HCT116 (cell line): ENCODE measurements around the gene KIRREL1. TPM values are rescaled to one million over a fixed set of nuclear protein-coding genes. Genes with fewer than 3 reads are reported as not detected.

Source experiments
- ATAC-seq: fragments of 200-7000 bp; cut with Tn5 transposase; 2 replicates; pipeline ENCODE4 v1.9.1; 2020; ENCODE audit warnings: mild to moderate bottlenecking, moderate library complexity
- BruUV-seq: library from RNA; stranded (reverse); fragments of 400-500 nt; replicated peaks from 2 replicates; lab custom pipeline; 2021; lab: Mats Ljungman, UMichigan
- CTCF ChIA-PET: fragments of 300-600 bp; sonication (Branson Sonifier 250); formaldehyde crosslinking; loops from one replicate; lab custom pipeline; 2021; ENCODE audit warnings: antibody characterized with exemption; lab: Charles Lee
- POLR2A ChIA-PET: fragments of 300-600, 350-600 bp; sonication (Branson Sonifier 250); formaldehyde crosslinking; loops from one replicate; lab custom pipeline; 2021; ENCODE audit warnings: antibody characterized with exemption; lab: Charles Lee
- RAD21 ChIA-PET, 2 experiments: fragments of 300-600 bp; sonication (Branson Sonifier 250); formaldehyde crosslinking; loops; one replicate each; lab custom pipeline; 2023; ENCODE audit warnings: low total read pairs in 2 of 2; ENCODE audit not compliant: uncharacterized antibody in 2 of 2, unreplicated experiment in 2 of 2, low non-redundant PET in 1 of 2; lab: Charles Lee
- DNase-seq: peaks from one replicate; pipeline ENCODE4 v3.0.0-alpha.2; 2010; ENCODE audit warnings: low read depth, low spot score
- H2AFZ ChIP-seq: fragments of 200-600 bp; shearing (Covaris generic), sonication (generic); 2 replicates; pipeline ENCODE4 v1.6.1; 2017; ENCODE audit warnings: low read depth, mixed run types, mixed read lengths, antibody characterized with exemption, low read length; ENCODE audit not compliant: poor library complexity, severe bottlenecking
- H3K27ac ChIP-seq: 2 replicates; pipeline ENCODE4 v1.5.1; 2012; ENCODE audit warnings: low read depth, low read length
- H3K27me3 ChIP-seq: fragments of 200-600 bp; sonication (generic); 2 replicates; pipeline ENCODE4 v1.6.1; 2016; ENCODE audit warnings: mixed run types, low read length, mixed read lengths; ENCODE audit not compliant: insufficient read depth
- H3K36me3 ChIP-seq, 2 experiments: fragments of 200-500 bp in 1 of 2; fragments of 200-600 bp in 1 of 2; sonication (Bioruptor generic) in 1 of 2; sonication (generic) in 1 of 2; 2 replicates each; pipeline versions ENCODE4 v1.5.1 to v1.6.1; 2014 to 2016; ENCODE audit warnings: low read length in 2 of 2, inconsistent platforms in 1 of 2, mixed read lengths in 1 of 2, mixed run types in 1 of 2; ENCODE audit not compliant: insufficient read depth in 2 of 2, control insufficient read depth in 1 of 2
- H3K4me1 ChIP-seq, 2 experiments: fragments of 200-600 bp in 1 of 2; sonication (generic) in 1 of 2; 2 replicates each; pipeline versions ENCODE4 v1.5.1 to v1.6.1; 2012 to 2017; ENCODE audit warnings: low read length in 2 of 2, inconsistent platforms in 1 of 2, mild to moderate bottlenecking in 1 of 2, mixed read lengths in 1 of 2, mixed run types in 1 of 2, moderate library complexity in 1 of 2; ENCODE audit not compliant: insufficient read depth in 2 of 2, control insufficient read depth in 1 of 2
- H3K4me2 ChIP-seq: fragments of 200-600 bp; sonication (generic); 2 replicates; pipeline ENCODE4 v1.6.1; 2017; ENCODE audit warnings: mixed run types, low read length, mixed read lengths
- H3K4me3 ChIP-seq, 2 experiments: fragments of 200-600 bp in 1 of 2; sonication (generic) in 1 of 2; replicated peaks in 1 of 2; 2 replicates each; pipeline ENCODE4 v1.5.1; 2011 to 2016; ENCODE audit warnings: low read length in 2 of 2, control low read depth in 1 of 2, low read depth in 1 of 2, mild to moderate bottlenecking in 1 of 2, mixed read lengths in 1 of 2, mixed run types in 1 of 2
- H3K79me2 ChIP-seq: fragments of 200-600 bp; sonication (generic); 2 replicates; pipeline ENCODE4 v1.6.1; 2017; ENCODE audit warnings: mild to moderate bottlenecking, mixed run types, low read length, moderate library complexity, mixed read lengths; ENCODE audit not compliant: insufficient read depth
- H3K9ac ChIP-seq: fragments of 200-600 bp; sonication (generic); 2 replicates; pipeline ENCODE4 v1.6.1; 2016; ENCODE audit warnings: low read length, mixed read lengths
- H3K9me2 ChIP-seq: fragments of 200-600 bp; sonication (generic), shearing (Covaris generic); 2 replicates; pipeline ENCODE4 v1.6.1; 2017; ENCODE audit warnings: mixed run types, mild to moderate bottlenecking, moderate library complexity; ENCODE audit not compliant: insufficient read depth
- H3K9me3 ChIP-seq, 2 experiments: fragments of 200-500 bp in 1 of 2; fragments of 200-600 bp in 1 of 2; sonication (Bioruptor generic) in 1 of 2; sonication (generic) in 1 of 2; 2 replicates each; pipeline ENCODE4 v1.6.1; 2014 to 2017; ENCODE audit warnings: low read length in 2 of 2, mixed read lengths in 2 of 2, inconsistent platforms in 1 of 2, low read depth in 1 of 2, mild to moderate bottlenecking in 1 of 2, mixed run types in 1 of 2, moderate library complexity in 1 of 2; ENCODE audit not compliant: control insufficient read depth in 1 of 2, insufficient read depth in 1 of 2
- H4K20me1 ChIP-seq: fragments of 200-600 bp; sonication (generic), shearing (Covaris generic); 2 replicates; pipeline ENCODE4 v1.6.1; 2017; ENCODE audit warnings: mixed run types, mild to moderate bottlenecking, moderate library complexity; ENCODE audit not compliant: insufficient read depth
- JUND ChIP-seq: IDR thresholded peaks from 2 replicates; pipeline ENCODE4 v1.6.1; 2012
- RAD21 ChIP-seq: IDR thresholded peaks from 2 replicates; pipeline ENCODE4 v1.6.1; 2012; ENCODE audit warnings: low read depth, mild to moderate bottlenecking
- SIN3A ChIP-seq: IDR thresholded peaks from 2 replicates; pipeline ENCODE4 v1.6.1; 2012; ENCODE audit warnings: low read depth
- SP1 ChIP-seq: IDR thresholded peaks from 2 replicates; pipeline ENCODE4 v1.6.1; 2012; ENCODE audit warnings: low read depth
- TCF7L2 ChIP-seq: IDR thresholded peaks from 2 replicates; pipeline ENCODE4 v1.7.0; 2011; ENCODE audit warnings: borderline replicate concordance, inconsistent platforms; ENCODE audit not compliant: insufficient read depth, insufficient read length; ENCODE audit errors: extremely low read depth
- ZNF274 ChIP-seq: fragments of 200-500 bp; sonication (Bioruptor generic); IDR thresholded peaks from 2 replicates; pipeline ENCODE4 v1.6.1; 2014; ENCODE audit warnings: mild to moderate bottlenecking, low read depth, low read length, inconsistent platforms
- intact Hi-C: fragments of 100-400 bp; cut with micrococcal nuclease; formaldehyde crosslinking; loops from 2 replicates; pipeline ENCODE4 v1.10.0; 2022
- total RNA-seq: library from RNA; stranded (reverse); gene quantifications from one replicate; pipeline ENCODE4 v1.2.1, GENCODE V29; 2021; ENCODE audit not compliant: unreplicated experiment
- TF ChIP-seq, protein P1 (sequence below), 3 experiments: fragments of 200-600 bp in 1 of 3; sonication (generic) in 1 of 3; IDR thresholded peaks in 2 of 3; conservative IDR thresholded peaks in 1 of 3; 2 replicates each; pipeline ENCODE4 v1.5.1; 2012 to 2017; ENCODE audit warnings: low read depth in 2 of 3, low read length in 2 of 3, antibody characterized with exemption in 1 of 3, borderline replicate concordance in 1 of 3, control low read depth in 1 of 3, mild to moderate bottlenecking in 1 of 3, mixed read lengths in 1 of 3, mixed run types in 1 of 3, moderate library complexity in 1 of 3; ENCODE audit not compliant: insufficient read depth in 1 of 3

KIRREL1 gene
- total RNA-seq, 1 experiment from 2014 or later: 20.0 TPM

DNA sequence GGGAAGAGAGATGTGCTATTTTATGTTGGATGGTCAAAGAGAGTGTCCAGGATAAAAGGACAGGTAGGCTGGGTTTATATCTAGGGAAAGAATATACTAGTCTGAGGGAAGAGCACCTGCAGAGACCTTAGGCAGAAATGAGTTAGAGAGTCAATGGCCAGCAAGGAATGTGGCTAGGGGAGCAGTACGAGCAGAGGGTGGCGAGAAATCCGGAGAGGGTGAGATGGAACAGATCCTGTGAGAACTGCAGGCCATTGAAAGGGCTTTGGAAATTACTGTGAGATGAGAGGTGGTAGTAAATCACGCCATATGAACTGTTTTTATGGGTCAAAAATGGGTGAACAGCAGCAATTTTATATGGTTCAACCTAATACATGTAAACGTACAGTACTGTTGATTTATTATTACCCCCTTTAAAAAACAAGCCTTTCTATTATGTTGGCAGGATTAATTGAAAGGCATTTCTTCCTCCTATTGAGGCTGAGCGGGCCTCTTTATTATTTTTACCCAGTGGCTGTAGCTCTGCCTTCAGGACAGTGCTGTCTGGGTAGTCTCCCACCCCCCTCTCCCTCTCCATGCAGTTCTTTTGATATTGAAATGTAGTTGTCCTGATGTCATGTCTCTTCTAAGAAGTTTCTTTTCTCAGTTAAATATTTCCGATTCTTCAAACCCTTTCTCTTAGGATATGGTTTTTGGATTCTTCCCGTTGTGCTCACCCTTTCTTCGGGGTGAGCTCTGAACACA lies 112.1 kb downstream of the KIRREL1 start (continued):
- TF ChIP-seq, protein P1, sequence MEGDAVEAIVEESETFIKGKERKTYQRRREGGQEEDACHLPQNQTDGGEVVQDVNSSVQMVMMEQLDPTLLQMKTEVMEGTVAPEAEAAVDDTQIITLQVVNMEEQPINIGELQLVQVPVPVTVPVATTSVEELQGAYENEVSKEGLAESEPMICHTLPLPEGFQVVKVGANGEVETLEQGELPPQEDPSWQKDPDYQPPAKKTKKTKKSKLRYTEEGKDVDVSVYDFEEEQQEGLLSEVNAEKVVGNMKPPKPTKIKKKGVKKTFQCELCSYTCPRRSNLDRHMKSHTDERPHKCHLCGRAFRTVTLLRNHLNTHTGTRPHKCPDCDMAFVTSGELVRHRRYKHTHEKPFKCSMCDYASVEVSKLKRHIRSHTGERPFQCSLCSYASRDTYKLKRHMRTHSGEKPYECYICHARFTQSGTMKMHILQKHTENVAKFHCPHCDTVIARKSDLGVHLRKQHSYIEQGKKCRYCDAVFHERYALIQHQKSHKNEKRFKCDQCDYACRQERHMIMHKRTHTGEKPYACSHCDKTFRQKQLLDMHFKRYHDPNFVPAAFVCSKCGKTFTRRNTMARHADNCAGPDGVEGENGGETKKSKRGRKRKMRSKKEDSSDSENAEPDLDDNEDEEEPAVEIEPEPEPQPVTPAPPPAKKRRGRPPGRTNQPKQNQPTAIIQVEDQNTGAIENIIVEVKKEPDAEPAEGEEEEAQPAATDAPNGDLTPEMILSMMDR (IDR thresholded peaks at IDR 0.05 in 2 of 3, conservative IDR thresholded peaks at IDR 0.05 in 1 of 3; ENCODE audit: borderline replicate concordance in 1 of 3, insufficient read depth in 1 of 3, low read depth in 2 of 3, low read length in 2 of 3): no peak
- no peak for TF ChIP-seq RAD21

DNA sequence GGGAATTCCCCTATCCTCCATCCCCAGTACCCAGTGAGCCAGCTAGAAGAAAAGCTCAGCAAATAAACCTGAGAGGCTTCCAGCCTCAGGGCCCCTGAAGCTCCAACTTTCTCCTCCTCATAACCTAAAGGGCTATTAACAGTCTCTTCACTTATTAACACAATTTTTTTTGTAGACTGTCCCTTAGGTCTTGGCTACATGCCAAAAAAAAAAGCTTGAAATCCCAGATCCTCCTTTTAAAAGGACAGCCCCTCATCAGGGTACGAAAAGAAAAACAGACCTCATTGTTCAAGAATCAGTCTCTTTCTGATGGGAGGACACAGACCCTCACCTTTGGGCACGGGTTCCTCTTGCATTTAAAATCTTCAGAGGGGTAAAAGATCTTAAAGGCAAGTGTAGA lies 114.5 kb downstream of the KIRREL1 start:
- DNase-seq: no peak
- Histone ChIP-seq H3K9ac (no peak overlapping the region), H3K4me3 (no peak overlapping the region), H3K9me2 (no peaks in the 10 kb centered on the region), H4K20me1 (no peaks in the 10 kb centered on the region), H2AFZ (no peak overlapping the region), H3K4me2 (no peak overlapping the region), H3K27ac (no peak overlapping the region), H3K27me3 (no peaks in the 10 kb centered on the region), H3K4me1 (peaks cover 0 to 7% of the 10 kb centered on the region in 2 experiments; a peak in 2 of 4 replicates), H3K9me3 (no peaks in the 10 kb centered on the region), H3K79me2 (no peaks in the 10 kb centered on the region), H3K36me3 (no peaks in the 10 kb centered on the region)
- RAD21 ChIA-PET: no interaction called here
- ATAC-seq: no peak
- POLR2A ChIA-PET: no interaction called here
- intact Hi-C loops: no loop called here
- TF ChIP-seq TCF7L2 (no peak), ZNF274 (no peak), SIN3A (no peak), SP1 (no peak), JUND (no peak)
- BruUV-seq: no TSS peak
- CTCF ChIA-PET: interaction anchor here (1.0 to 2.5 kb wide), 2 partner anchors 12 to 14 kb away, joined by 3 to 12 read pairs; no protein-coding TSS in a partner anchor
